Trophoblast cell (in vitro differentiated cells and primary cell): ENCODE measurements around the gene HDGFL2.

Experiments used
- DNase-seq, 2 donors: peaks; one replicate each; pipeline ENCODE4 v3.0.0-alpha.2; 2016
- H2AFZ ChIP-seq: 2 replicates; pipeline ENCODE4 v1.6.1; 2013; ENCODE audit warnings: low read length, moderate library complexity, mild to moderate bottlenecking; ENCODE audit not compliant: insufficient read depth, poor library complexity
- H2AK5ac ChIP-seq: 2 replicates; pipeline ENCODE4 v1.6.1; 2013; ENCODE audit warnings: mild to moderate bottlenecking, low read length
- H2BK120ac ChIP-seq: 2 replicates; pipeline ENCODE4 v1.6.1; 2013; ENCODE audit warnings: low read length, mild to moderate bottlenecking, moderate library complexity; ENCODE audit not compliant: insufficient read depth, poor library complexity
- H2BK12ac ChIP-seq: 2 replicates; pipeline ENCODE4 v1.6.1; 2013; ENCODE audit warnings: mild to moderate bottlenecking, low read length, moderate library complexity
- H2BK5ac ChIP-seq: 2 replicates; pipeline ENCODE4 v1.6.1; 2013; ENCODE audit warnings: low read length, low read depth, moderate library complexity, mild to moderate bottlenecking; ENCODE audit not compliant: poor library complexity
- H3K14ac ChIP-seq: 2 replicates; pipeline ENCODE4 v1.6.1; 2013; ENCODE audit warnings: mild to moderate bottlenecking, low read length
- H3K18ac ChIP-seq: 2 replicates; pipeline ENCODE4 v1.6.1; 2013; ENCODE audit warnings: mild to moderate bottlenecking, low read length
- H3K23ac ChIP-seq: 2 replicates; pipeline ENCODE4 v1.6.1; 2013; ENCODE audit warnings: low read length
- H3K27ac ChIP-seq: 2 replicates; pipeline ENCODE4 v1.5.1; 2013; ENCODE audit warnings: low read depth, mild to moderate bottlenecking, inconsistent platforms, low read length, moderate library complexity
- H3K27me3 ChIP-seq: 2 replicates; pipeline ENCODE4 v1.6.1; 2013; ENCODE audit warnings: inconsistent platforms, mild to moderate bottlenecking, low read length, moderate library complexity; ENCODE audit not compliant: insufficient read depth
- H3K36me3 ChIP-seq, 2 experiments: 1 replicate in 1 of 2; 2 replicates in 1 of 2; pipeline ENCODE4 v1.6.1; 2013; ENCODE audit warnings: low read length in 2 of 2, mild to moderate bottlenecking in 2 of 2, moderate library complexity in 1 of 2; ENCODE audit not compliant: insufficient read depth in 2 of 2, control insufficient read depth in 1 of 2
- H3K4ac ChIP-seq: 2 replicates; pipeline ENCODE4 v1.6.1; 2013; ENCODE audit warnings: low read depth, mild to moderate bottlenecking, low read length, moderate library complexity
- H3K4me1 ChIP-seq, 2 experiments: 1 replicate in 1 of 2; 2 replicates in 1 of 2; pipeline ENCODE4 v1.6.1; 2013; ENCODE audit warnings: low read length in 2 of 2, mild to moderate bottlenecking in 2 of 2, moderate library complexity in 1 of 2; ENCODE audit not compliant: insufficient read depth in 2 of 2, control insufficient read depth in 1 of 2
- H3K4me2 ChIP-seq: 2 replicates; pipeline ENCODE4 v1.6.1; 2013; ENCODE audit warnings: inconsistent platforms, mild to moderate bottlenecking, low read length, moderate library complexity
- H3K4me3 ChIP-seq: 2 replicates; pipeline ENCODE4 v1.5.1; 2013; ENCODE audit warnings: mild to moderate bottlenecking, low read depth, low read length, inconsistent platforms
- H3K79me1 ChIP-seq: one replicate; pipeline ENCODE4 v1.6.1; 2013; ENCODE audit warnings: low read length
- H3K79me2 ChIP-seq: 2 replicates; pipeline ENCODE4 v1.6.1; 2013; ENCODE audit warnings: low read length, mild to moderate bottlenecking; ENCODE audit not compliant: control insufficient read depth, insufficient read depth, poor library complexity
- H3K9ac ChIP-seq: 2 replicates; pipeline ENCODE4 v1.6.1; 2013; ENCODE audit warnings: mild to moderate bottlenecking, low read length
- H3K9me3 ChIP-seq: 2 replicates; pipeline ENCODE4 v1.6.1; 2013; ENCODE audit warnings: low read depth, mild to moderate bottlenecking, control low read depth, inconsistent platforms, low read length; ENCODE audit not compliant: insufficient read depth
- H4K12ac ChIP-seq: 2 replicates; pipeline ENCODE4 v1.6.1; 2013; ENCODE audit warnings: low read depth, mild to moderate bottlenecking, low read length, moderate library complexity
- H4K8ac ChIP-seq: 2 replicates; pipeline ENCODE4 v1.6.1; 2013; ENCODE audit warnings: low read depth, mild to moderate bottlenecking, low read length, moderate library complexity
- H4K91ac ChIP-seq: one replicate; pipeline ENCODE4 v1.6.1; 2013; ENCODE audit warnings: low read depth, mild to moderate bottlenecking, low read length, moderate library complexity
- WGBS: extraction: QIAGEN DNeasy Blood & Tissue Kit; methylation state at CpG from one replicate; pipeline ENCODE4 v1.1.7; 2013; ENCODE audit warnings: missing lambda C conversion rate; ENCODE audit not compliant: insufficient read length, insufficient coverage; ENCODE audit errors: extremely low coverage; 5-methylcytosine and 5-hydroxymethylcytosine counted together

Gene HDGFL2

DNA sequence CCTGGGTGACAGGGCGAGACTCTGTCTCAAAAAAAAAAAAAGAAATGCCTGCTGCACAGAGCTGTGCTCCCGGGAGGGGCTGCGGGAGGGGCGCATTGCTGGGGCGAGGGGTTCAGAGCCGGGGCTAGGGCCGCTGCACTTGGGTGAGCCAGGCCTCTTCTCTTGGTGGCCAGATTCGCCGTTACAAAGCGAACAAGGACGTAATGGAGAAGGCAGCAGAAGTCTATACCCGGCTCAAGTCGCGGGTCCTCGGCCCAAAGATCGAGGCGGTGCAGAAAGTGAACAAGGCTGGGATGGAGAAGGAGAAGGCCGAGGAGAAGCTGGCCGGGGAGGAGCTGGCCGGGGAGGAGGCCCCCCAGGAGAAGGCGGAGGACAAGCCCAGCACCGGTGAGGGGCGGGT lies 27.2 kb downstream of the HDGFL2 start:
- H3K27ac ChIP-seq = no peak overlapping the region
- no peaks in the 10 kb centered on the region for H3K27me3 ChIP-seq
- H2BK120ac ChIP-seq = no peak overlapping the region
- H3K4me3 ChIP-seq = no peak overlapping the region
- no peaks in the 10 kb centered on the region for H3K9me3 ChIP-seq
- no peak for DNase-seq
- H3K4ac ChIP-seq = no peak overlapping the region
- no peaks in the 10 kb centered on the region for H3K4me1 ChIP-seq
- no peak overlapping the region for H3K14ac ChIP-seq
- WGBS = no CpG with 5 or more reads among the region's 23 CpGs
- H2BK5ac ChIP-seq = no peak overlapping the region
- no peak overlapping the region for H2AFZ ChIP-seq
- H3K9ac ChIP-seq = no peak overlapping the region
- H3K36me3 ChIP-seq = peaks cover 74 to 87% of the 10 kb centered on the region in 2 experiments
- H3K23ac ChIP-seq = no peak overlapping the region
- H4K91ac ChIP-seq = no peak overlapping the region
- no peak overlapping the region for H2BK12ac ChIP-seq
- H3K4me2 ChIP-seq = no peak overlapping the region
- H4K8ac ChIP-seq = no peak overlapping the region
- no peak overlapping the region for H3K18ac ChIP-seq
- no peaks in the 10 kb centered on the region for H3K79me1 ChIP-seq
- H3K79me2 ChIP-seq = no peaks in the 10 kb centered on the region
- H4K12ac ChIP-seq = no peak overlapping the region
- H2AK5ac ChIP-seq = no peak overlapping the region

DNA sequence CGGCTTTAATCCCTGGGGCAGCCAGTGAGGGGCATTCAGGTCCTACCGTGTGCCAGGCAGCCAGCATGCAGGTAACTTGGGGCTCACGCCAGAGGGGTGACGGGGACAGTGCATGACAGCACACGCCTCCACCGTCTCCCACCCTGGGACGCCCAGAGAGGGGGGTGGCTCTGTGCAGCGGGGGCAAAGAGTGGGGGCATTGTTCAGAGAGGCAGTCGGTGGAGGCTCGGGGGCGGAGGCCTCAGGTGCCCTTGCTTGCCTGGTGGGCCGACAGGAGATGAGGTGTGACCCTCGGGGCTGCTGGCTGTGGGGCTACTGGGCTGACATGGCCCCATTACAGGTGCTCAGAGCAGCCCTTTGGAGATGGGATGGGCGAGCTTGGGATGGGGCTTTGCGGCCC lies 27.8 kb downstream of the HDGFL2 start:
- H3K23ac ChIP-seq = no peak overlapping the region
- no peaks in the 10 kb centered on the region for H3K27me3 ChIP-seq
- no peak overlapping the region for H3K9ac ChIP-seq
- no peak overlapping the region for H3K27ac ChIP-seq
- no peak overlapping the region for H3K18ac ChIP-seq
- no peak overlapping the region for H3K4me2 ChIP-seq
- H2BK5ac ChIP-seq = no peak overlapping the region
- H3K79me1 ChIP-seq = no peaks in the 10 kb centered on the region
- H3K4ac ChIP-seq = no peak overlapping the region
- no peaks in the 10 kb centered on the region for H3K4me1 ChIP-seq
- H2BK12ac ChIP-seq = no peak overlapping the region
- WGBS = no CpG with 5 or more reads among the region's 15 CpGs
- no peak overlapping the region for H4K12ac ChIP-seq
- no peak overlapping the region for H3K4me3 ChIP-seq
- H3K14ac ChIP-seq = no peak overlapping the region
- no peak overlapping the region for H2AFZ ChIP-seq
- no peaks in the 10 kb centered on the region for H3K79me2 ChIP-seq
- H3K36me3 ChIP-seq = peaks cover 75 to 87% of the 10 kb centered on the region in 2 experiments
- no peak overlapping the region for H4K91ac ChIP-seq
- no peak overlapping the region for H2AK5ac ChIP-seq
- DNase-seq = no peak
- no peak overlapping the region for H4K8ac ChIP-seq
- no peak overlapping the region for H2BK120ac ChIP-seq
- H3K9me3 ChIP-seq = no peaks in the 10 kb centered on the region

DNA sequence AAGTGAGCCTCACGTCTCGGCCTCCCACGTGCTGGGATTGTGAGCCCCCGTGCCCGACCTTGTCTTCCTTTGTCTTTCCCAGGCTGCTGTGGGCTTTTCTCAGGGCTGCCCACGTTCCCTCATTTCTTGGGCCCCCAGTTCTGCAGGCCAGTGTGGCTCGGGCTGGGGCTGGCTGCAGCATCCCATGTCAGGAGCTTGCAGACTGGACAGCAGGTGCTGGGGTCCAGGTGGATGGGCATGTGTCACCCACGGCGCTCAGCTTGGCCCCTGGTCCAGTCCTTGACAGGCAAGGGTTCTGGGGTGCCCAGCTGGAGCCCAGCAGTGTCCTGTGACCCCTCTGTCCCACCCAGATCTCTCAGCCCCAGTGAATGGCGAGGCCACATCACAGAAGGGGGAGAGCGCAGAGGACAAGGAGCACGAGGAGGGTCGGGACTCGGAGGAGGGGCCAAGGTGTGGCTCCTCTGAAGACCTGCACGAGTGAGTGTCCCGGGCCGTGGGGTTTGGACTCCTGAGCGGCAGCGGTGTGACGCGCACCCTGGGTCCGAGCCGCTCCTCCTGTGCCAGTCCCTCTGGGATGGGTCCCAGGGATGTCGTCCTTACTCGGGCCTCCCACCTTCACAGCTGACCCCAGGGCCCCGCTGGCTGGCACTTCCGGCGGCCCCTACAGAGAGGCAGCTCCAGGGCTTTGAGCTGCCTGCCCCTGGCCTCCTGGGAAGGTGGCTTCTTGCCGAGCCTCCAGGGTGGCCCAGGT lies 28.9 kb downstream of the HDGFL2 start:
- H4K12ac ChIP-seq = no peak overlapping the region
- no peak overlapping the region for H3K9ac ChIP-seq
- H3K79me1 ChIP-seq = no peaks in the 10 kb centered on the region
- no peak overlapping the region for H3K23ac ChIP-seq
- no peak overlapping the region for H3K4ac ChIP-seq
- no peak overlapping the region for H2AK5ac ChIP-seq
- H2AFZ ChIP-seq = no peak overlapping the region
- DNase-seq = no peak
- H2BK12ac ChIP-seq = no peak overlapping the region
- no peaks in the 10 kb centered on the region for H3K27me3 ChIP-seq
- no peak overlapping the region for H3K4me3 ChIP-seq
- H3K14ac ChIP-seq = no peak overlapping the region
- no peak overlapping the region for H4K91ac ChIP-seq
- H4K8ac ChIP-seq = no peak overlapping the region
- H3K27ac ChIP-seq = no peak overlapping the region
- no CpG with 5 or more reads among the region's 29 CpGs for WGBS
- H3K4me2 ChIP-seq = no peak overlapping the region
- H2BK120ac ChIP-seq = no peak overlapping the region
- H3K18ac ChIP-seq = no peak overlapping the region
- no peak overlapping the region for H2BK5ac ChIP-seq
- no peaks in the 10 kb centered on the region for H3K9me3 ChIP-seq
- no peaks in the 10 kb centered on the region for H3K79me2 ChIP-seq
- H3K4me1 ChIP-seq = no peaks in the 10 kb centered on the region
- peaks cover 79 to 90% of the 10 kb centered on the region in 2 experiments for H3K36me3 ChIP-seq

DNA sequence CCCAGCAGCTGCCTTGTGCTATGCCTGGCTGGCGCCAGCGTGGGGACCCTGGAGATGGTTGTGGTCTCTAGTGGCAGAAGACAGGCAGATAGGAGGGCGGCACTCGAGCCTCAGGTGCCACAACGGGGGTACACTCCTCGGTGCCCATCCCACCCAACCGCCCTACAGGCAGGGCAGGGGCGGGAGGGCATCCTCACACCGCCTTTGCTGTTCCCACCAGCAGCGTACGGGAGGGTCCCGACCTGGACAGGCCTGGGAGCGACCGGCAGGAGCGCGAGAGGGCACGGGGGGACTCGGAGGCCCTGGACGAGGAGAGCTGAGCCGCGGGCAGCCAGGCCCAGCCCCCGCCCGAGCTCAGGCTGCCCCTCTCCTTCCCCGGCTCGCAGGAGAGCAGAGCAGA lies 29.6 kb downstream of the HDGFL2 start:
- Histone ChIP-seq H3K23ac (no peak overlapping the region), H3K4me1 (no peaks in the 10 kb centered on the region)

More for the DNA sequence above, 29.6 kb downstream of the HDGFL2 start:
- Histone ChIP-seq H3K79me1 (no peaks in the 10 kb centered on the region), H4K91ac (no peak overlapping the region), H4K12ac (no peak overlapping the region), H2BK5ac (no peak overlapping the region), H3K79me2 (no peaks in the 10 kb centered on the region), H3K18ac (no peak overlapping the region), H3K14ac (no peak overlapping the region), H3K27me3 (no peaks in the 10 kb centered on the region), H3K36me3 (peaks cover 77 to 84% of the 10 kb centered on the region in 2 experiments), H2BK12ac (no peak overlapping the region), H3K9ac (no peak overlapping the region), H4K8ac (no peak overlapping the region), H3K9me3 (no peaks in the 10 kb centered on the region), H2AK5ac (no peak overlapping the region), H3K4me3 (no peak overlapping the region), H2AFZ (no peak overlapping the region), H3K4me2 (no peak overlapping the region), H3K4ac (no peak overlapping the region), H3K27ac (no peak overlapping the region), H2BK120ac (no peak overlapping the region)
- no peak for DNase-seq
- WGBS = no CpG with 5 or more reads among the region's 25 CpGs
